H1 (cell line): ENCODE measurements around the gene CACNB1. TPM values are rescaled to one million over a fixed set of nuclear protein-coding genes. Genes with fewer than 3 reads are reported as not detected.
A peak's percentile ranks its signal among the peaks of the same experiment; 100 is the strongest.

ENCODE experiments used
- CTCF ChIA-PET: fragments of 300-600 bp; sonication (Branson Sonifier 250); formaldehyde crosslinking; loops from one replicate; lab custom pipeline; 2021; ENCODE audit not compliant: partially characterized antibody; lab: Charles Lee
- POLR2A ChIA-PET: fragments of 300-600 bp; sonication (Branson Sonifier 250); formaldehyde crosslinking; loops from one replicate; lab custom pipeline; 2021; ENCODE audit warnings: inconsistent platforms; ENCODE audit not compliant: partially characterized antibody; lab: Charles Lee
- DNase-seq, 2 experiments: peaks; one replicate each; pipeline versions ENCODE4 v3.0.0 to v3.0.0-alpha.2; 2010 to 2022; ENCODE audit warnings: low spot score in 2 of 2, low read depth in 1 of 2, mixed read lengths in 1 of 2
- FAIRE-seq: peaks from 2 replicates; lab custom pipeline; 2011; peaks lifted over from hg19 to GRCh38; lab: Jason Lieb, UNC
- H2AFZ ChIP-seq: 2 replicates; pipeline ENCODE4 v1.8.1; 2012; ENCODE audit warnings: low read length, inconsistent platforms
- H2AK5ac ChIP-seq: 2 replicates; pipeline ENCODE4 v1.6.1; 2013; ENCODE audit warnings: low read depth, low read length
- H2BK120ac ChIP-seq: replicated peaks from 2 replicates; pipeline ENCODE3; 2013; ENCODE audit warnings: low read depth, low read length, inconsistent platforms
- H2BK12ac ChIP-seq: 2 replicates; pipeline ENCODE4 v1.6.1; 2013; ENCODE audit warnings: low read depth, low read length
- H2BK15ac ChIP-seq: 2 replicates; pipeline ENCODE4 v1.6.1; 2013; ENCODE audit warnings: low read length
- H2BK20ac ChIP-seq: 2 replicates; pipeline ENCODE4 v1.6.1; 2013; ENCODE audit warnings: low read length
- H2BK5ac ChIP-seq: 2 replicates; pipeline ENCODE4 v1.6.1; 2013; ENCODE audit warnings: low read depth, low read length
- H3K14ac ChIP-seq: 2 replicates; pipeline ENCODE4 v1.6.1; 2013; ENCODE audit warnings: inconsistent platforms; ENCODE audit not compliant: insufficient read length
- H3K18ac ChIP-seq: 2 replicates; pipeline ENCODE4 v1.6.1; 2013; ENCODE audit warnings: low read length; ENCODE audit errors: extremely low read depth
- H3K23ac ChIP-seq: 2 replicates; pipeline ENCODE4 v1.6.1; 2013; ENCODE audit warnings: inconsistent platforms; ENCODE audit not compliant: insufficient read length
- H3K23me2 ChIP-seq: 2 replicates; pipeline ENCODE4 v1.6.1; 2013; ENCODE audit warnings: low read depth, low read length
- H3K27ac ChIP-seq: 2 replicates; pipeline ENCODE4 v1.6.1; 2011; ENCODE audit warnings: low read depth, low read length, inconsistent platforms
- H3K27me3 ChIP-seq, 4 experiments: replicated peaks in 1 of 4; 1 replicate in 1 of 4; 2 replicates in 3 of 4; pipeline versions ENCODE4 v1.6.1 to v1.8.1; 2011 to 2013; ENCODE audit warnings: low read length in 3 of 4, mild to moderate bottlenecking in 3 of 4, inconsistent platforms in 2 of 4, mixed read lengths in 2 of 4, moderate library complexity in 1 of 4; ENCODE audit not compliant: control insufficient read depth in 3 of 4, insufficient read depth in 3 of 4; ENCODE audit errors: extremely low read depth in 1 of 4
- H3K36me3 ChIP-seq, 4 experiments: 2 replicates each; pipeline versions ENCODE4 v1.6.1 to v1.8.1; 2011 to 2013; ENCODE audit warnings: mild to moderate bottlenecking in 4 of 4, low read length in 3 of 4, moderate library complexity in 2 of 4, control low read depth in 1 of 4, inconsistent platforms in 1 of 4; ENCODE audit not compliant: insufficient read depth in 4 of 4, control insufficient read depth in 2 of 4
- H3K4ac ChIP-seq: replicated peaks from 2 replicates; pipeline ENCODE3; 2013; ENCODE audit warnings: low read length, low read depth, mixed read lengths, inconsistent platforms; ENCODE audit not compliant: insufficient read length
- H3K4me1 ChIP-seq, 4 experiments: replicated peaks in 1 of 4; 1 replicate in 1 of 4; 2 replicates in 3 of 4; pipeline versions ENCODE4 v1.6.1 to v1.8.1; 2011 to 2013; ENCODE audit warnings: low read length in 3 of 4, inconsistent platforms in 2 of 4, mixed read lengths in 1 of 4; ENCODE audit not compliant: insufficient read depth in 4 of 4, control insufficient read depth in 3 of 4
- H3K4me2 ChIP-seq, 2 experiments: 2 replicates each; pipeline versions ENCODE4 v1.6.1 to v1.8.1; 2011 to 2013; ENCODE audit warnings: low read depth in 2 of 2, low read length in 2 of 2, control low read depth in 1 of 2, inconsistent platforms in 1 of 2, mild to moderate bottlenecking in 1 of 2; ENCODE audit not compliant: insufficient read depth in 1 of 2
- H3K4me3 ChIP-seq, 4 experiments: fragments of 200-600, 300-600 bp in 1 of 4; sonication (generic), shearing (Covaris generic), sonication (Bioruptor Twin) in 1 of 4; 2 replicates each; pipeline versions ENCODE4 v1.5.1 to v1.8.1; 2011 to 2016; ENCODE audit warnings: low read length in 4 of 4, low read depth in 3 of 4, control low read depth in 2 of 4, inconsistent platforms in 2 of 4, mild to moderate bottlenecking in 2 of 4, mixed read lengths in 1 of 4, moderate library complexity in 1 of 4; ENCODE audit not compliant: insufficient read depth in 2 of 4; ENCODE audit errors: extremely low read depth in 1 of 4
- H3K56ac ChIP-seq: replicated peaks from 2 replicates; pipeline ENCODE3; 2013; ENCODE audit warnings: low read depth, mild to moderate bottlenecking, mixed read lengths, low read length, inconsistent platforms; ENCODE audit not compliant: insufficient read length
- H3K79me1 ChIP-seq: 2 replicates; pipeline ENCODE4 v1.6.1; 2013; ENCODE audit warnings: low read depth, low read length, control low read depth
- H3K79me2 ChIP-seq, 2 experiments: 2 replicates each; pipeline versions ENCODE4 v1.6.1 to v1.8.1; 2012 to 2013; ENCODE audit warnings: low read length in 2 of 2, mild to moderate bottlenecking in 2 of 2, inconsistent platforms in 1 of 2; ENCODE audit not compliant: insufficient read depth in 2 of 2, control insufficient read depth in 1 of 2
- H3K9ac ChIP-seq, 4 experiments: replicated peaks in 1 of 4; 1 replicate in 1 of 4; 2 replicates in 3 of 4; pipeline versions ENCODE4 v1.6.1 to v1.8.1; 2011 to 2013; ENCODE audit warnings: low read depth in 3 of 4, low read length in 3 of 4, control low read depth in 2 of 4, mild to moderate bottlenecking in 2 of 4, moderate library complexity in 2 of 4, inconsistent platforms in 1 of 4; ENCODE audit errors: extremely low read depth in 1 of 4
- H3K9me3 ChIP-seq, 2 experiments: 2 replicates each; pipeline versions ENCODE4 v1.6.1 to v1.8.1; 2012 to 2013; ENCODE audit warnings: mild to moderate bottlenecking in 2 of 2, moderate library complexity in 2 of 2, control low read depth in 1 of 2, inconsistent platforms in 1 of 2, low read depth in 1 of 2, low read length in 1 of 2, mixed read lengths in 1 of 2; ENCODE audit not compliant: insufficient read depth in 2 of 2
- H4K20me1 ChIP-seq, 2 experiments: replicated peaks in 1 of 2; 2 replicates each; pipeline versions ENCODE3 to v1.8.1; 2011 to 2013; ENCODE audit warnings: inconsistent platforms in 2 of 2, low read length in 2 of 2, mild to moderate bottlenecking in 1 of 2; ENCODE audit not compliant: insufficient read depth in 2 of 2, control insufficient read depth in 1 of 2
- H4K5ac ChIP-seq: 2 replicates; pipeline ENCODE4 v1.6.1; 2013; ENCODE audit warnings: low read length, low read depth, mixed read lengths, inconsistent platforms; ENCODE audit not compliant: insufficient read length
- H4K8ac ChIP-seq: 2 replicates; pipeline ENCODE4 v1.8.0; 2013; ENCODE audit warnings: mild to moderate bottlenecking, moderate library complexity, low read length, inconsistent platforms; ENCODE audit not compliant: insufficient read depth; ENCODE audit errors: extremely low read depth
- H4K91ac ChIP-seq: replicated peaks from 2 replicates; pipeline ENCODE3; 2013; ENCODE audit warnings: low read length, mixed read lengths, inconsistent platforms; ENCODE audit not compliant: insufficient read length
- ASH2L ChIP-seq: fragments of 200-600, 300-600 bp; sonication (generic); IDR thresholded peaks from one replicate; pipeline ENCODE4 v1.7.1; 2017; ENCODE audit warnings: low read length
- BRCA1 ChIP-seq: IDR thresholded peaks from 2 replicates; pipeline ENCODE4 v1.6.1; 2012; ENCODE audit warnings: low read depth, low read length, improper control_type of control experiment
- CBX8 ChIP-seq: fragments of 300-800, 300-1000 bp; sonication (generic); IDR thresholded peaks from 2 replicates; pipeline ENCODE4 v1.7.1; 2016; ENCODE audit warnings: low read depth, low read length, borderline replicate concordance
- HDAC6 ChIP-seq: IDR thresholded peaks from one replicate; pipeline ENCODE4 v1.7.1; 2012; ENCODE audit warnings: low read depth, mild to moderate bottlenecking, inconsistent platforms, low read length, moderate library complexity
- JUN ChIP-seq: IDR thresholded peaks from 2 replicates; pipeline ENCODE4 v1.6.1; 2011; ENCODE audit warnings: low read depth, mild to moderate bottlenecking, improper control_type of control experiment, low read length
- POLR2AphosphoS5 ChIP-seq: IDR thresholded peaks from 2 replicates; pipeline ENCODE4 v1.6.1; 2011; ENCODE audit warnings: low read depth, low read length
- RXRA ChIP-seq: IDR thresholded peaks from 2 replicates; pipeline ENCODE4 v1.6.1; 2011; ENCODE audit warnings: low read depth, mild to moderate bottlenecking, low read length, moderate library complexity; ENCODE audit not compliant: insufficient read depth
- YY1 ChIP-seq: IDR thresholded peaks from 2 replicates; pipeline ENCODE4 v1.6.1; 2011; ENCODE audit warnings: low read depth, mild to moderate bottlenecking, low read length
- WGBS, 2 experiments: shearing (Covaris generic) in 1 of 2; methylation state at CpG; one replicate each; pipeline versions ENCODE4 v1.1.6 to v1.1.7; 2013 to 2015; ENCODE audit warnings: low lambda C conversion rate in 2 of 2, mixed read lengths in 2 of 2, inconsistent platforms in 1 of 2, low coverage in 1 of 2, missing lambda C conversion rate in 1 of 2; ENCODE audit not compliant: insufficient replicate concordance in 2 of 2, insufficient coverage in 1 of 2, insufficient read length in 1 of 2; ENCODE audit errors: extremely low coverage in 1 of 2, missing lambda C conversion rate in 1 of 2; 5-methylcytosine and 5-hydroxymethylcytosine counted together
- polyA plus RNA-seq, 7 experiments: library from polyadenylated mRNA; depleted of rRNA in 3 of 7; stranded (reverse) in 5 of 7; unstranded in 2 of 7; fragments of >200 nt in 5 of 7; fragments of 200-250 nt in 2 of 7; gene quantifications; 1 replicate in 5 of 7; 2 replicates in 1 of 7; 4 replicates in 1 of 7; pipeline versions ENCODE4 v1.2.1 to v1.2.3, GENCODE V29; 2011 to 2013; ENCODE audit warnings: missing spikeins in 2 of 7, mixed read lengths in 2 of 7
- total RNA-seq: library from RNA; stranded (reverse); fragmentation: NEBNext Ultra II Directional; extraction: Animal tissue kit (Norgen Biotek cat#: 25700); gene quantifications from 2 replicates; pipeline ENCODE4 v1.2.1, GENCODE V29; 2021
- TF ChIP-seq, protein P1 (sequence below): IDR thresholded peaks from 2 replicates; pipeline ENCODE4 v1.6.1; 2012; ENCODE audit warnings: low read length, inconsistent platforms

The CACNB1 gene
- total and polyA plus RNA-seq, 2 of the 8 experiments (the other 6 are each of a cell fraction or from before 2014, with no cell fraction given): 7.2 to 17.8 TPM

DNA sequence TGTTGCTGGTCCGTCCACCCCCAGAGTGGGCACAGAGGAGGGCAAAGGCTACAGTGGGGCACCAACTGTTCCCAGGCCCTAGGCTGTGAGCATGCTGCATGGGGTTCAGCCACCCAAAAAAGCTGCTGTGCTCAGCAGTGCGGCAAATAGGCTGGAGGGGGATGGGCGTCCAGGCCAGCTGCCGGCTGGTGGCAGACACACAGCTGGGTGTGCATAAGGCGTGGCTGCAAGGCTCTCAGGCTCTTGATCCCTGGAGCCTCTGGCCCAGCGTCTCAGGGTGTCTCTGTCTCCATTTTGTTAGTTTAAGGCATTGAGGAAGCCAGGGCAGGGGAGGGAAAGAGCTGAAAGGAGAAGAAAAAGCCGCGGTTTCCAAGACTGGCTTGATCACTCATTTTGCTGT, 11.4 kb upstream of the CACNB1 start:
- Histone ChIP-seq H2AK5ac (0 out of 2 replicates have a peak overlapping the region, but pooled peaks have one; percentile 80), H2BK20ac (peak overlapping the region; percentile 87; the same call in 1 of the 2 replicates), H2BK12ac (peak overlapping the region; percentile 96), H3K9ac (no peak overlapping the region; a peak in 2 of 7 replicates), H3K4ac (peak overlapping the region; percentile 70), H3K79me2 (no peaks in the 10 kb centered on the region), H3K27me3 (peaks cover 0 to 4% (median 2%) of the 10 kb centered on the region in 4 experiments; a peak in 3 of 7 replicates), H4K8ac (no peak overlapping the region; the same call in 1 of the 2 replicates), H3K18ac (peak overlapping the region; percentile 85), H3K4me3 (peak overlapping the region in 3 of 4 experiments; percentile 49 to 62 (median 51); a peak in 2 of 8 replicates), H3K36me3 (peaks cover 9 to 14% (median 13%) of the 10 kb centered on the region in 4 experiments; a peak in 7 of 8 replicates), H2BK15ac (peak overlapping the region; percentile 88), H4K91ac (peak overlapping the region; percentile 84), H3K14ac (no peak overlapping the region), H3K4me1 (peaks cover 5 to 32% (median 24%) of the 10 kb centered on the region in 4 experiments), H2AFZ (no peak overlapping the region), H3K9me3 (no peaks in the 10 kb centered on the region), H3K23me2 (peaks cover 6% of the 10 kb centered on the region; the same call in 1 of the 2 replicates), H3K79me1 (no peaks in the 10 kb centered on the region), H3K23ac (no peak overlapping the region), H2BK120ac (no peak overlapping the region), H3K4me2 (peak overlapping the region; percentile 68 to 85; a peak in 3 of 4 replicates), H4K5ac (no peak overlapping the region), H3K56ac (no peak overlapping the region), H2BK5ac (peak overlapping the region; percentile 87; the same call in 1 of the 2 replicates), H3K27ac (no peak overlapping the region), H4K20me1 (peaks cover 0 to 5% of the 10 kb centered on the region in 2 experiments)
- no peak for DNase-seq
- 61% methylated on average over 8 of the region's 8 CpGs; no CpG with 5 or more reads in 1 of the 2 experiments for WGBS, 2 experiments
- CTCF ChIA-PET: interaction anchor here (0.6 to 24.1 kb wide), 11 partner anchors 9 to 1720 kb away, joined by 3 to 982 read pairs (median 6); partner anchors contain the start of genes CACNB1, RPL19 and STAC2
- FAIRE-seq: no peak
- POLR2A ChIA-PET: interaction anchor here (0.5 to 9.5 kb wide), 15 partner anchors 10 to 362 kb away, joined by 3 to 113 read pairs (median 5); partner anchors contain the start of genes CACNB1, RPL19 and STAC2
- TF ChIP-seq ASH2L (no peak), RXRA (no peak), JUN (no peak), POLR2AphosphoS5 (no peak), BRCA1 (no peak), HDAC6 (no peak), YY1 (no peak), CBX8 (no peak)
- TF ChIP-seq, protein P1, sequence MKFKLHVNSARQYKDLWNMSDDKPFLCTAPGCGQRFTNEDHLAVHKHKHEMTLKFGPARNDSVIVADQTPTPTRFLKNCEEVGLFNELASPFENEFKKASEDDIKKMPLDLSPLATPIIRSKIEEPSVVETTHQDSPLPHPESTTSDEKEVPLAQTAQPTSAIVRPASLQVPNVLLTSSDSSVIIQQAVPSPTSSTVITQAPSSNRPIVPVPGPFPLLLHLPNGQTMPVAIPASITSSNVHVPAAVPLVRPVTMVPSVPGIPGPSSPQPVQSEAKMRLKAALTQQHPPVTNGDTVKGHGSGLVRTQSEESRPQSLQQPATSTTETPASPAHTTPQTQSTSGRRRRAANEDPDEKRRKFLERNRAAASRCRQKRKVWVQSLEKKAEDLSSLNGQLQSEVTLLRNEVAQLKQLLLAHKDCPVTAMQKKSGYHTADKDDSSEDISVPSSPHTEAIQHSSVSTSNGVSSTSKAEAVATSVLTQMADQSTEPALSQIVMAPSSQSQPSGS: no peak
